NCI-H524 treated with DMSO at 0.1 percent for 48 hours (cell line): ENCODE measurements around the gene CGNL1.

Source experiments
- DNase-seq: peaks from one replicate; lab custom pipeline; 2025; lab: John Stamatoyannopoulos, UW

The CGNL1 gene

GRCh38 chr15:57496946-57497869, 120.9 kb downstream of the CGNL1 start:
- DNase-seq = no peak

- DNase-seq = no peak
Measured at GRCh38 chr15:57500256-57500655, 124.0 kb downstream of the CGNL1 start.

GRCh38 chr15:57500979-57501576, 124.8 kb downstream of the CGNL1 start:
- no peak for DNase-seq

- DNase-seq = no peak
Measured at GRCh38 chr15:57502116-57502515, 125.8 kb downstream of the CGNL1 start.

- DNase-seq = no peak
Measured at GRCh38 chr15:57503051-57503702, 126.9 kb downstream of the CGNL1 start.

- DNase-seq = no peak
Measured at GRCh38 chr15:57503911-57504598, 127.8 kb downstream of the CGNL1 start.

- DNase-seq = no peak
Measured at GRCh38 chr15:57504599-57504940, 128.3 kb downstream of the CGNL1 start.

- no peak for DNase-seq
Measured at GRCh38 chr15:57505056-57505715, 128.9 kb downstream of the CGNL1 start.

- no peak for DNase-seq
Measured at GRCh38 chr15:57505949-57506391, 129.7 kb downstream of the CGNL1 start.

GRCh38 chr15:57506422-57506821, 130.1 kb downstream of the CGNL1 start:
- no peak for DNase-seq

- no peak for DNase-seq
Measured at GRCh38 chr15:57507111-57507510, 130.8 kb downstream of the CGNL1 start.

GRCh38 chr15:57509126-57509525, 132.8 kb downstream of the CGNL1 start:
- no peak for DNase-seq

- DNase-seq = peak; percentile 52
Measured at GRCh38 chr15:57509965-57510364, 133.7 kb downstream of the CGNL1 start.

GRCh38 chr15:57510647-57511046, 134.3 kb downstream of the CGNL1 start:
- DNase-seq = no peak

- no peak for DNase-seq
Measured at GRCh38 chr15:57516327-57517029, 140.2 kb downstream of the CGNL1 start.

- no peak for DNase-seq
Measured at GRCh38 chr15:57517030-57517671, 140.8 kb downstream of the CGNL1 start.

- no peak for DNase-seq
Measured at GRCh38 chr15:57518779-57519405, 142.6 kb downstream of the CGNL1 start.

GRCh38 chr15:57519806-57520205, 143.5 kb downstream of the CGNL1 start:
- DNase-seq = no peak

- DNase-seq = no peak
Measured at GRCh38 chr15:57521503-57521902, 145.2 kb downstream of the CGNL1 start.

GRCh38 chr15:57522148-57522547, 145.8 kb downstream of the CGNL1 start:
- DNase-seq = no peak
